HG03457 (cell line): ENCODE data around the gene CSPG4.
"Not testable (repeated sequence)": the region's sequence is repeated elsewhere in the genome, so short reads cannot be mapped to it uniquely, and the experiment has no call there.

Experiments
- ATAC-seq: cut with Tn5 transposase; IDR thresholded peaks from one replicate; pipeline ENCODE4 v1.9.1; 2021; ENCODE audit warnings: moderate number of reproducible peaks; ENCODE audit not compliant: unreplicated experiment

CSPG4 gene

GRCh38 chr15:75705375-75705774 lies 7.3 kb downstream of the CSPG4 start:
- not testable (repeated sequence) for ATAC-seq

DNA sequence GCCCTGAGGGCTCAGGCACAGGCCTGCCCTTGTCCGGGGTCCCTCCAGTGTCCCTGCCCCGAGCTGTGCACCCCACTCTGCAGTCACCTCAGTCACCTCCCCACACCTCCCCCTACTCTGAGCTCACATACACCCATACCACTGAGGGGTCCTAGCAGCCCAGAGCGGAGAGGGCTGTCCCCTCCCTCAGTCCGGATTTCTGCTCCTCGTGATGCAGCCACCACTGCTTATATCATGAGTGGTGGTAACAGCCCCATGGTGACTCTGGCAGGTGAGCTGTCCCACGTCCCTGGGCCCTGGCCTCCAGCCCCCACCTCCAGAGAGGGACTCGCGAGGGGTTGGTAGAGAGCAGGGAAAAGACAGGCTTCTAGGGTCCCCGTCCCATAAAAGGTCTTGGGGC lies 8.0 kb downstream of the CSPG4 start:
- no peak for ATAC-seq

GRCh38 chr15:75704263-75704615 lies 8.4 kb downstream of the CSPG4 start:
- ATAC-seq, result no peak

DNA sequence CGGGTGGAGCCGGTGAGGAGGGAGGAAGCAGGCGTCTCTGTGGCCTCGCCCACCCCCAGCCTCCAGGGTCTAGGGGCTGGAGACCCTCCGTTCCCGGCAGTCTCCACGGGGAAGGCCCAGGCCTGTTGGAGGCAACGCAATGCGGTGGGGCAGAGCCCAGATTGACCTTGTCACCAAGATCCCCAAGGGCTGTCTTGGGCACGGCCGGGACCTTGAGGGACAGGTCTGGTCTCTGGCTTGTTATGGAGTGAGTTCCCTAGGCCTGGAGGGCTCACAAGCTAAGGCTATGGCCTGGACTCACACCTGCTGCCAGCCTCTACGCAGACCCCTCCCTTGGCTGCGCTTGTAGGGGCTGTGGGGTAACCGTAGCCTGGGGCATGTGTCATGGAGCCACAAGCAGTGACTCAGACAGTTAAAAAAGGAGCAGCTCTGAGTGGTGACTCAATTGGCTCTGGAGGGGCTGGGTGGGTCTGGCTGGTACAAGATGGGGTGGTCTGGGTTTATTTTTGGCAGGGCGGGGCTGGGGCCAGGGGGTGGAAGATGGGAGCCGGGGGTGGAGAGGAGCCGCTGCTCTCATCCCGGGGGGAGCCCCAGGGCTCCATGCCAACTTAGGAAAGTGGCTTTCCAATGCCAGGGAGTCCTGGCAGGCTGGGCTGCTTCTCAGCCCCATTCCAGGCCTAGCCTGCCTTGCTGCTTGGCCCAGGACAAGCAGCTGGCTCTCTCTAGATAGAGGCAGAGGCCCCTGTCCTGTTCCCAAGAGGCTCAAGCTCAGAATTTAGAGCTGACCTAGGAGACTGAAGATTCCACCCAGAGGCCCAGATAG lies 9.0 kb downstream of the CSPG4 start:
- not testable (repeated sequence) for ATAC-seq

DNA sequence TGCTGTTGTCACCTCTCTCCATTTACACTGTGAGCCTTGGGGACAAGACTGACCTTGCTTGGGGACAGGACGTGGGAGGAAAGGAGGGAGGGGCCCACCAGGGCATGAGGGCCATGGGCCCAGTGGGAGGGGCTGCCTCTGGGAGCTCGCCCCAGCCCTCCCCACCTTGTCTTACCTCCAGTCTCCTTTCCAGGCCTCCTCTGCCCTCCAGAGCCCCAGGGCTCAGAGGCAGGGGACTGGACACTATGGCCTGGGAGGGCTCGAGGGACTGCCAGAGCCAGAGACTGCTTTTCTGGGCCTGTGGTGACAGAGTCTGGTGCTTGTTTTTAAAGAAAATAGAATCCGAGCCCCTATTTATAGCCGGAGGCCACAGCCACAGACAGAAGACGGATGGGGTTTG lies 10.2 kb downstream of the CSPG4 start:
- ATAC-seq, result no peak

DNA sequence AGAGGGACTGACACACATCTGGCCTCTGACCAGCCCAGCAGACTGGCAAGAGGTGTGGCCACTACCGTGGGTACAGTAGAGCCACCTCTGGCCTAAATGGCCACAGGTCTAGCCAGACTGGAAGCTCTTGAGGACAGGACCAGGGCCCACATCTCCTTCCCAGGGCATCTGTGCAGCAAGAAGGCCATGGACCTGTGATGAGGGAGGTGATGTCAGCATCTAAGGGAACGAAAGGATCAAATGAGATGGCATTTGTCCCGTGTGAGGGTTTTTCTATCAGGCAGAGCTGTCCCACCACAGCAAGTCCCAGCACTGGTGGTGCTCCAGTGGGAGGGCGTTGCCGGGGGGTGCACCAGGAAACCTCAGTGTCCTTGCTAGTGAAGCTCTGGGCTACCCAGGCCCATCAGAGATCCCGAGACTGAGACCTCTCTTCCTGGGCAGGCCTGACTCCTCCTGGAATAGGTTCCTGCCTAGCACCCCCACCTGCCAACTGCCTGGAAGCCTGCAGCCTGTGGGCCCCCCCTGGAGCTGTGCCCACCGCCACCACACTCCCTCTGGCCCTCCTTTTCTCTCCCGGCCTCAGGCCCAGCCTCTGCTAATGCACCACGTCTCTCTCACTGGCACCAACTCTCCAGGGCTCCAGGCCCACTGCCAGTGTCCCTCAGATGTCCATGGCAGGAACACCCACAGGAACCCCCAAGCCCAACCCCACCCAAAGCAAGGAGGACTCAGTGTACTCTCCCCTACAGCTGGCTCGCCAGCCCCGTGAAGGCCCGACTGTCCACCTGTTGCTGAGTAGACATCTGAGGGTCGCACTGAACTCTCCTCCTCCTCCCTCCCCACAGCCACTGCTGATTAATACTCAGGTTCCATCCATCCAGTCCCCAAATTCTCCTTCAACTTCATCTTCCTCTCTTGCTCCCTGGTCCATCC lies 11.3 kb downstream of the CSPG4 start:
- ATAC-seq, result not testable (repeated sequence)

DNA sequence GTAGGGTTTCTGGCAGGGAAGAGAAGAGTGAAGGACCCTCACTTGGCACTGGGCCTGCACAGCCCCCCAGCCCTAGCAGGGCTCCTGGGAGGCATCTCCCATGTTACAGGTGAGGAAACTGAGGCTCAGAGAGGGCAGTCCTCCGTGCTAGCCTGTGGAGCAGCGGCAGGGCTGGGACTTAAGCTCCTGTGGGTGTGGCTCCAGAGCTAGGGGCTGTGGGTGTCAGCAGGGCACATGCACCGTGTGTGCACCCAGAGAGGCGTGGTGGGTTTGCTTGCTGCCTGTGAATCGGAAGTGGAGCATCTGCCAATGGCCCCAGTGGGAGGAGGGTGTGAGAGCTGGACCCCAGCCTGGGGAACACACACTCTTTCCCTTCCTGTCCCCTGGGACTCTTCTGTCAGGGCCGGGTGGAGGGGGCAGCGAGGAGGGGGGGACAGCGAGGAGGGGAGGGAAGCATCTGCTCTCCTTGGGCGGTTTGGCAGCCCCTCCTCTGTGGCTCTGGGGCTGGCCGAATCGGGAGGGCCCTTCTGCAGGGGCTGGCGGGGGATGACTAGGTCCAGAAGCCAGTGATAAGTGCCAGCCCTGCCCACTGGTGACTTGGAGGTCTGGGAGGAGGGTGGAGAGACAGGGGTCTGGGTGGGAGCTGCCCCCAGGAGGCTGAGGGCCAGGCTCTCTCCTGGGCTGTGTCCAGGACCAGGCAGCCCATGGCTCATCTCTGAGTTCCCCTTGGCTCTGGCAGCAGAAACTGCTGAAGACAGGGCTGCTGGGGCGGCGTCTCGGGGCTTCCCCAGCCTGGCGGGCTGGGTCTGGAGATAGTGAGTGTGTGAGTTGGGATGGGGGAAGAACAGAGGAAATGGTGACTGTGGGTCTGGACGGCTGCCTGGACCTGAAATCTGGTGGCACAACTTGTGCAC lies 12.4 kb downstream of the CSPG4 start:
- not testable (repeated sequence) for ATAC-seq

- not testable (repeated sequence) for ATAC-seq
These were observed 13.1 kb downstream of the CSPG4 start for GRCh38 chr15:75699517-75699916.

DNA sequence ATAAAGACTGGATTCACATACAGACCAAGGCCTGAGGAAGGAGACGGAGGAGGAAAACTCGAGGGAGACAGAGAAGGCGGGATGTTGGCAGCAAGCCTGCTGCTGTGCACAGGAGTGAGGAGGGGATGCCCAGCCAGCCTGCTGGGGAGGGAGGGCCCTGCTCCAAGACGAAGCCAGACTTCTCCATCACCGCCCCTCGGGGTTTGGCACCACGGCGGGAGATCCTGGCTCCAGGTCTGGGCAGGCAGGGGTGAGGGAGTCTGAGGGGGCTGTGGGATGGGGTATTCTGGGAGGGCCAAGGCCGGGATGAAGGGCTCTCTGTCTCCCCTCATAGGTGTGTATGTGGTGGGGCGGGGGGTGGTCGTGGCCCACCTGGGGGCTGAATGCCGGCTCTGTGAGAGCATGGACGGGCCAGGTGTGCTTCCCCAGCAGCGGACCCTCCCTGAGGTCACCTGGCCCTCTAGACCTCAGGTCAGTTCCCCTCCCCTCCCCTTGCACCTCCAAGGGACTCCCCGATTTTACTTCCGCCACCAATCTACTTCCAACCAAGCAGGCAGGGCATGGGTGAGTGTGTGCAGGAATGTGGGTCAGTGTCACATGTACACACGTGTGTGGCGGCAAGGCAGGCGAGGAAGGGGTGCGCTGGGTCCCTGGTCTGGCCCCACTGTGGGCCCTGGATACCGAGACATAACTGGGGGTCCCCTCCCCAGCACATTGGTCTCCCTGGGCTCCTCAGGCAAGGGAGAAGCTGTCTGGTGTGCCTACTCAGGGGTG lies 14.5 kb downstream of the CSPG4 start:
- not testable (repeated sequence) for ATAC-seq

DNA sequence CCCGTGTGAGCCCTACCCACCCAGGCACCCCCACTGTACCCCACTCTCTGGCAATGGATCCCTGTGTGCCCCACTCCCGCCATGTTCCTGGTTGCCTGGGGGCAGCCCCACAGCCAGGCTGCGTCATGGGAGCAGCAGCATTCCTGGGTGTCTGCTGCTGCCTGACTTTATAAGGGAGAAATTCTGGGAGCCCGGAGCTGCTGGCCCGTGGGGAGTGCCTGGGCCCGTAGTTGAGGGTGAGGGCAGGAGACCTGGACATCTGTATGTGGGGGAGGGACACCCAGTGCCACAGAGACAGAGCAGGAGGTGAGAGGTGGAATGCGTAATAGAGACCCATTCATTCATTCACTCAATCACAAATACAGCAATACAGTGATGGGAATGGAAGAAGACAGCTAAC lies 15.1 kb downstream of the CSPG4 start:
- ATAC-seq, result no peak

- ATAC-seq, result no peak
These were observed 15.8 kb downstream of the CSPG4 start for GRCh38 chr15:75696854-75697259.

GRCh38 chr15:75696311-75696720 lies 16.3 kb downstream of the CSPG4 start:
- no peak for ATAC-seq

DNA sequence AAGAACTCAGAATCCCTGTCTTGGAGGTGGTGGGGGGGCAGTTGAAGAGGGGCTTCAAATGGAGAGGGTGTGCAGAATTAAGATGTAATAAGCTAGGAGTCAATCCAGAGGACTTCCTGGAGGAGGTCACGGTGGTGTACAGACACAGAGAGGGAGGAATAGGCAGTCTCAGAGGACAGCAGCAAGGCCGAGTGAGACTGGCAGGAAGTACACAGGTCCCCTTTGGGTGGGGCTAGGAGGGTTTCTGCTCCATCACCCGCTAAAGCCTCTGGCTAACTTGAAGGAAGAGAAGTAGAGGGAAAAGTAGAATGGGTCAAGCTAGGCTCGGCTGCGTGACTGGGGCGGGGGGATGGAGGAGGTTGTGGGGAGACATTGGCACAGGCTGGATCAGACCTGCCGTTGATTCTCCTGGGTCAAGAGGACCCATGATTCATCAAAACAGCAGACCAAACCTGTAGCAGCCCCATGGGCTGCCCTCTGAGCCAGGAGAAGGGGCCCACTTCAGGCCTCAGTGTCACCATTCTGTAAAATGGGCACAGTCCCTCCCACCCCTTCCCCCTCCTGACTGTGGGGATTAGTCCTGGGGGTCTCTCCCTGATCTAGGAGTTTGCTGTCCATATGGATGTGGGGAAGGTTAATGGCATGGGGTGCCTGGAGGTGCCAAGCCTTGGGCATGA lies 16.9 kb downstream of the CSPG4 start:
- no peak for ATAC-seq

DNA sequence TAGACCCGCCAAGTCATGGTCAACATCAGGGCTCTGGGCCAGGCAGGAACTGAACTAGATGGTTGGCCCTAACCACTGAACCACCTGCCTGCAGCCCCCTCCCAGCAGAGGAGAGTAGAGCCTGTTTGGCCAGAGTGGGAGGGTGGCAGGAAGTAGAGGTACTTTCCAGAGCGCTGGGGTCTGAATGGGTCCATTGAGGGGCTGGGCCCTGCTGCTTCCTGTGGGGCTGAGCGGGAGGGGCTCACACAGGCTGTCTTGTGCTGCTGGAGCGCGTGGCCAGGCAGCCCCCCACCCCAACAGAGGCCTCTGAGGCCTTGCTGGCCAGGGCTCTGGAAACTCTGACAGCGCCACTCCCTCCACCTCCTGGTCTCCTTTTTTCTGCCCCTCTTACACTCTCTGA lies 17.4 kb downstream of the CSPG4 start:
- no peak for ATAC-seq

- no peak for ATAC-seq
These were observed 18.1 kb downstream of the CSPG4 start for GRCh38 chr15:75694241-75695182.

GRCh38 chr15:75693501-75694240 lies 19.0 kb downstream of the CSPG4 start:
- no peak for ATAC-seq

- not testable (repeated sequence) for ATAC-seq
These were observed 19.6 kb downstream of the CSPG4 start for GRCh38 chr15:75693028-75693427.

DNA sequence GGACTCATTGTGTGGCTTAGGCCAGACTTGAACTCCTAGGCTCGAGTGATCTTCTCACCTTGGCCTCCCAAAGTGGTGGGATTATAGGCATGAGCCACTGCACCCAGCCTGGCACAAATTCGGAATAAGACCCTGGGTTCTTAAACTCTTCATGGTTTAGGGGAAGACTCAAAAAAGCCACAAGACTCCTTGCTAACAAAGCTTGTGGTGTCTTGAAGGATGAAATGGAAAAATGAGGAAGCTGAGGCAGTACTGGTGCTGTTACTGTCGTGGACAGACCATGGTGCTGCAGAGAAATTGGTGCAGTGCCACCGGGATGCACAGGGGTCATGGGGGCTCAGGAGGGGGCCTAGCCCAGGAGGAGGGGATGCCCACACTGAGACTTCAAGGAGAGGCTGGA lies 20.3 kb downstream of the CSPG4 start:
- ATAC-seq, result not testable (repeated sequence)
